NB4 (cell line): ENCODE results near the gene REEP6.

Experiments
- DNase-seq: peaks from one replicate; pipeline ENCODE4 v3.0.0; 2010; ENCODE audit warnings: low read depth
- H3K4me3 ChIP-seq: one replicate; pipeline ENCODE4 v1.5.1; 2011; ENCODE audit warnings: mild to moderate bottlenecking, low read depth, low read length, moderate library complexity
- CTCF ChIP-seq: IDR thresholded peaks from one replicate; pipeline ENCODE4 v1.5.1; 2012; ENCODE audit warnings: low read depth, low read length
- MAX ChIP-seq: IDR thresholded peaks from 2 replicates; pipeline ENCODE4 v1.6.1; 2011; ENCODE audit warnings: low read depth, low read length
- MYC ChIP-seq: IDR thresholded peaks from 2 replicates; pipeline ENCODE4 v1.6.1; 2011; ENCODE audit warnings: low read depth, low read length
- POLR2A ChIP-seq: IDR thresholded peaks from 2 replicates; pipeline ENCODE4 v1.6.1; 2011; ENCODE audit warnings: mild to moderate bottlenecking; ENCODE audit not compliant: insufficient read length; ENCODE audit errors: extremely low read depth

REEP6 gene

DNA sequence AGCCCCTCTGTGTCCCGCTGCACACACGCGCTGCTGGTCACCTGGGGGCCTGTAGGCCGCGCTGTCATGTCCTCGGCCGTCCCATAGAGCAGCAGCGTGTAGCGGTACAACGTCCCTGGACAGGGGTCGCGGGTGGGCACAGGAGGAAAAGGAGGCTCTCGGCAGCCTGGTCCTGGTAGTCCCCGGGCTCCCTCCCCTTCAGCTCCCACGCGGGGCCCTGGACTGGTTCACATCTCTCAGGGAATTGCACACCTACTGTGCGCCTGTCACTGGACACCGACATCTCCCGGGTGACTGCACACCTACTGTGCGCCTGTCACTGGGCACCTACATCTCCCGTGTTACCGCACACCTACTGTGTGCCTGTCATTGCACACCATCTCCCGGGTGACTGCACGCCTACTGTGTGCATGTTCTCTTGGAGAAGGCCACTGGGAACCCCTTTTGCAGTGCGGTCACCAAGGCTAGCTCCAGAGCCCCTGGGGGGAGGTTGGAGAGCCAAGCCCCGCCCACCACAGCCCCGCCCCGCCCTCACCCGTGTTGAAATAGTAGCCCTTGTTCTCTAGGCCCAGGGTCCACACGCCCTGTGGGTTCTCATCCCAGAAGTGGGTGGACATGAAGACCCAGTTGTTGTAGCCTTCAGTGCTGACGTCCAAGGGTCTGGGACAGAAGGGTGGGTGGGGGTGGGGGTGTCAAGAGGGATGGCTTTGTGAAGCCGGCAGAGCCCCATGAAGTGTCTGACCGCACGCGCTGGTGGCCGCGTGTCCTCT, 8.4 kb upstream of the REEP6 start:
- DNase-seq, result no peak
- no peak overlapping the region for H3K4me3 ChIP-seq
- no peak for TF ChIP-seq MYC
- no peak for TF ChIP-seq CTCF
- no peak for TF ChIP-seq MAX
- TF ChIP-seq POLR2A, result no peak

GRCh38 chr19:1483131-1483978, 7.6 kb upstream of the REEP6 start:
- TF ChIP-seq CTCF, result no peak
- TF ChIP-seq MYC, result no peak
- TF ChIP-seq POLR2A, result no peak
- DNase-seq, result no peak
- no peak overlapping the region for H3K4me3 ChIP-seq

DNA sequence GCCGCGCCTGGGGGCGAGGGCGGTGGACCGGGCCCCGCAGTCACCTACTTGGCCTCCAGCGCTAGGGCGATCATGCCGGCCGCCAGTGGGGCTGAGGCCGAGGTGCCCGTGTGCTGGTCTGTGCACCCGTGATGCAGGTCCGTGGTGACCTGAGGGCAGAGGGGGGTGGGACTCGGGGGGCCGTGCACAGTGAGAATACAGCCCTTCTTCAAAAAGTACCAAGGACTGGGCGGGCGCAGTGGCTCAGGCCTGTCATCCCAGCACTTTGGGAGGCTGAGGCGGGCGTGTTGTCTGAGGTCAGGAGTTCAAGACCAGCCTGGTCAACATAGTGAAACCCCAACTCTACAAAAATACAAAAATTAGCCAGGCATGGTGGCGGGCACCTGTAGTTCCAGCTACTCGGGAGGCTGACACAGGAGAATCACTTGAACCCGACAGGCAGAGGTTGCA, 7.0 kb upstream of the REEP6 start:
- no peak overlapping the region for H3K4me3 ChIP-seq
- DNase-seq, result no peak
- TF ChIP-seq CTCF (no peak), MAX (no peak), POLR2A (no peak), MYC (no peak)

- no peak for DNase-seq
- TF ChIP-seq MAX (no peak), CTCF (no peak), POLR2A (no peak), MYC (no peak)
- H3K4me3 ChIP-seq, result no peak overlapping the region
Measured at GRCh38 chr19:1486720-1487575, 4.0 kb upstream of the REEP6 start.

DNA sequence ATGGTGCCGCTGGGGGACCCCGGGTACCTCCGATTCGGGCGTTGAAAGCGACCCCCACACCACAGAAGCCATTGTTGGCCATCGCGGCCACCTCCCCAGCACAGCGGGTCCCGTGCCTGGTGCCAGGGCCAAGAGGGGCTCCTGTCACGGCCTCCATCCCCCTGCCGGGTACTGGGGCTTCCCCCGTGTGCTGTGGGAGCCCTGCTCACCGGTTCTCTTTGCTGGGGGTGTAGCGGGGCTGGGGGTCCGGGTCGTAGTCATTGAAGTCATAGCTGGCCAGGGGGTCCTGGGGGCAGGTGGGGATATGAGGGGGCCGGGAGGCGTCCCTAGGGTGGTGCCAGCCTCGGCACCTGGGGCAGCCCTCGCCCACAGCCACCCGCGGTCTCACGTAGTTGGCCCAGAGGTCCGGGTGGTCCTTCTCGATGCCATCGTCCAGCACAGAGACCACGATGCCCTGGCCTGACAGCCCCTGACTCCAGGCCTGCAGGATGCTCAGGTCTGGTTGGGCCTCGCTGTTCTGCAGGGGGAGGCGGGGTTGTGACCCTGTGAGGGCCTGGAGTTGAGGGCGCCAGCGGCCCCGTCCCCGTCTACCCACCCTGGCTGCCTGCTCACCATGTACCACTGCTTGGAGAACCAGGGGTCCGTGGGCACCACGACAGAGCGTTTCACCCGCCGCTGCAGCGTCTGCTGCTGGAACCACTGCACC, 3.3 kb upstream of the REEP6 start:
- no peak for DNase-seq
- H3K4me3 ChIP-seq, result no peak overlapping the region
- no peak for TF ChIP-seq MYC
- TF ChIP-seq MAX, result no peak
- TF ChIP-seq POLR2A, result no peak
- TF ChIP-seq CTCF, result no peak
